Measurements from ENCODE around the gene ZDHHC22. TPM values are rescaled to one million over a fixed set of nuclear protein-coding genes. Genes with fewer than 3 reads are reported as not detected.

ZDHHC22 gene
- total and polyA plus RNA-seq, 8 donors = 0.04 to 0.11 (median 0.09) TPM; not detected in 4

GRCh38 chr14:77123381-77124325 is 17.9 kb downstream of the ZDHHC22 start:
- TF ChIP-seq CTCF (IDR thresholded peaks at IDR 0.05) = no peak
- intact Hi-C loops (cut with DNase I) = no loop called here
- Histone ChIP-seq H3K9me3 (no peaks in the 10 kb centered on the region), H3K36me3 (peaks cover 0 to 7% of the 10 kb centered on the region in 2 donors), H3K27me3 (peaks cover 10 to 52% of the 10 kb centered on the region in 2 donors), H3K4me1 (peaks cover 4 to 39% of the 10 kb centered on the region in 2 donors), H3K4me3 (no peak overlapping the region), H3K27ac (no peak overlapping the region)
- ATAC-seq = peak; percentile 92
- DNase-seq = peak in 3 of 4 donors; percentile 69 to 83 (median 79)

- ATAC-seq (no peak), DNase-seq (no peak)
- no peak overlapping the region for H3K27ac ChIP-seq
- peaks cover 0 to 8% of the 10 kb centered on the region in 2 donors for H3K36me3 ChIP-seq
- H3K9me3 ChIP-seq = no peaks in the 10 kb centered on the region
- peaks cover 10 to 43% of the 10 kb centered on the region in 2 donors for H3K27me3 ChIP-seq
- intact Hi-C loops (cut with DNase I) = no loop called here
- no peak overlapping the region for H3K4me3 ChIP-seq
- TF ChIP-seq CTCF (IDR thresholded peaks at IDR 0.05) = no peak
- H3K4me1 ChIP-seq = peaks cover 4 to 39% of the 10 kb centered on the region in 2 donors
Measured at GRCh38 chr14:77122526-77123125, 19.0 kb downstream of the ZDHHC22 start.

- Histone ChIP-seq H3K9me3 (no peaks in the 10 kb centered on the region), H3K27me3 (peaks cover 10 to 28% of the 10 kb centered on the region in 2 donors), H3K36me3 (peaks cover 0 to 21% of the 10 kb centered on the region in 2 donors), H3K4me3 (no peak overlapping the region), H3K27ac (peak overlapping the region in 1 of 2 donors; percentile 33), H3K4me1 (peaks cover 4 to 39% of the 10 kb centered on the region in 2 donors)
- DNase-seq = no peak
- TF ChIP-seq CTCF (IDR thresholded peaks at IDR 0.05) = no peak
- no peak for ATAC-seq
- intact Hi-C loops (cut with DNase I) = no loop called here
Measured at GRCh38 chr14:77120771-77121743, 20.5 kb downstream of the ZDHHC22 start.

DNA sequence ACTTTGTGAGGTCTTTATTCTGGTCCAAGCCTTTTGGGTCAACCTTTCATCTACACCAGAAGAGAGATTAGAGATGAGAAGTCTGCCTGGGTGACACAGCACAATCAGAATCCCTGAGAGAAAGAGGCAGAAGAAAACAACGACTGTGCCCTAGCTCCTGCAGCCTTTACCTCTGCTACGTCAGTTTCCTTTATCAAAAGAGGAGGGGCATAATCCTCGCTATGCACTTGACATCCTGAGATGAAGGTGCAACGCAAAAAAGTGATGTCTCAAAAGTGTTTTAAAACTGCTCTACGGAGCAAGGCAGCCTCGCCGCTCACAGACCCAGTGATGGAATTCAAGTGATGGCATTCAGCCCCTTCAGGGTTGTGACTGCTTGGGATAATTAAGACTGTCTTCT is 21.7 kb downstream of the ZDHHC22 start:
- peaks cover 0 to 26% of the 10 kb centered on the region in 2 donors for H3K36me3 ChIP-seq
- ATAC-seq = no peak
- no peak overlapping the region for H3K4me3 ChIP-seq
- no peak for DNase-seq
- peaks cover 0 to 32% of the 10 kb centered on the region in 2 donors for H3K4me1 ChIP-seq
- H3K9me3 ChIP-seq = no peaks in the 10 kb centered on the region
- intact Hi-C loops (cut with DNase I) = no loop called here
- TF ChIP-seq CTCF (IDR thresholded peaks at IDR 0.05) = no peak
- peaks cover 0 to 16% of the 10 kb centered on the region in 2 donors for H3K27me3 ChIP-seq
- no peak overlapping the region for H3K27ac ChIP-seq

Measured in left lung (tissue), 10 donors.